Measurements from ENCODE around the gene GARNL3.

GARNL3 gene

GRCh38 chr9:127283135-127283534, 18.6 kb downstream of the GARNL3 start:
- peaks cover 7% of the 10 kb centered on the region for H3K79me2 ChIP-seq
- no peak overlapping the region for H3K4me3 ChIP-seq (ENCODE audit: low read depth, low read length)
- H3K9ac ChIP-seq = no peak overlapping the region
- H3K27me3 ChIP-seq (ENCODE audit: control insufficient read depth, insufficient read depth, low read length) = no peaks in the 10 kb centered on the region
- H3K4me1 ChIP-seq = no peaks in the 10 kb centered on the region
- no peak overlapping the region for H2AFZ ChIP-seq
- no peak overlapping the region for H3K4me2 ChIP-seq (ENCODE audit: low read length)
- no peaks in the 10 kb centered on the region for H3K36me3 ChIP-seq (ENCODE audit: control insufficient read depth, insufficient read depth, low read length)
- H3K9me3 ChIP-seq (ENCODE audit: control insufficient read depth, low read length) = no peaks in the 10 kb centered on the region
- TF ChIP-seq CTCF (IDR thresholded peaks at IDR 0.05) = no peak
- H3K27ac ChIP-seq = no peak overlapping the region

GRCh38 chr9:127283917-127284497, 19.4 kb downstream of the GARNL3 start:
- no peaks in the 10 kb centered on the region for H3K9me3 ChIP-seq (ENCODE audit: control insufficient read depth, low read length)
- no peak for TF ChIP-seq CTCF (IDR thresholded peaks at IDR 0.05)
- no peaks in the 10 kb centered on the region for H3K4me1 ChIP-seq
- no peaks in the 10 kb centered on the region for H3K27me3 ChIP-seq (ENCODE audit: control insufficient read depth, insufficient read depth, low read length)
- H3K36me3 ChIP-seq (ENCODE audit: control insufficient read depth, insufficient read depth, low read length) = no peaks in the 10 kb centered on the region
- no peak overlapping the region for H3K9ac ChIP-seq
- H3K4me2 ChIP-seq (ENCODE audit: low read length) = no peak overlapping the region
- no peak overlapping the region for H3K4me3 ChIP-seq (ENCODE audit: low read depth, low read length)
- no peak overlapping the region for H2AFZ ChIP-seq
- H3K79me2 ChIP-seq = peaks cover 9% of the 10 kb centered on the region
- H3K27ac ChIP-seq = no peak overlapping the region

- no peak for TF ChIP-seq CTCF (IDR thresholded peaks at IDR 0.05)
- no peak overlapping the region for H3K4me2 ChIP-seq (ENCODE audit: low read length)
- no peak overlapping the region for H3K27ac ChIP-seq
Observed at GRCh38 chr9:127285965-127286364, 21.4 kb downstream of the GARNL3 start.

GRCh38 chr9:127290561-127291065, 26.0 kb downstream of the GARNL3 start:
- Histone ChIP-seq H2AFZ (no peak overlapping the region), H3K4me1 (peaks cover 12% of the 10 kb centered on the region), H3K27ac (no peak overlapping the region)

More at GRCh38 chr9:127285965-127286364, 21.4 kb downstream of the GARNL3 start:
- Histone ChIP-seq H2AFZ (no peak overlapping the region), H3K9ac (no peak overlapping the region), H3K9me3 (ENCODE audit: control insufficient read depth, low read length) (no peaks in the 10 kb centered on the region), H3K79me2 (peaks cover 11% of the 10 kb centered on the region), H3K4me1 (no peaks in the 10 kb centered on the region), H3K27me3 (ENCODE audit: control insufficient read depth, insufficient read depth, low read length) (no peaks in the 10 kb centered on the region), H3K36me3 (ENCODE audit: control insufficient read depth, insufficient read depth, low read length) (no peaks in the 10 kb centered on the region), H3K4me3 (ENCODE audit: low read depth, low read length) (no peak overlapping the region)

More at GRCh38 chr9:127290561-127291065, 26.0 kb downstream of the GARNL3 start:
- Histone ChIP-seq H3K4me2 (ENCODE audit: low read length) (no peak overlapping the region), H3K4me3 (ENCODE audit: low read depth, low read length) (no peak overlapping the region), H3K36me3 (ENCODE audit: control insufficient read depth, insufficient read depth, low read length) (no peaks in the 10 kb centered on the region), H3K9me3 (ENCODE audit: control insufficient read depth, low read length) (no peaks in the 10 kb centered on the region), H3K27me3 (ENCODE audit: control insufficient read depth, insufficient read depth, low read length) (no peaks in the 10 kb centered on the region), H3K9ac (no peak overlapping the region), H3K79me2 (peaks cover 11% of the 10 kb centered on the region)
- no peak for TF ChIP-seq CTCF (IDR thresholded peaks at IDR 0.05)

Measured in parathyroid adenoma (tissue), 2 donors.